ENCODE results near the gene NGEF. TPM values are rescaled to one million over a fixed set of nuclear protein-coding genes. Genes with fewer than 3 reads are reported as not detected.
"Not testable (repeated sequence)": the region's sequence is repeated elsewhere in the genome, so short reads cannot be mapped to it uniquely, and the experiment has no call there.

Gene NGEF
- polyA plus RNA-seq, 1 of the 3 experiments (the other 2 are of a cell fraction), result 1.4 TPM

DNA sequence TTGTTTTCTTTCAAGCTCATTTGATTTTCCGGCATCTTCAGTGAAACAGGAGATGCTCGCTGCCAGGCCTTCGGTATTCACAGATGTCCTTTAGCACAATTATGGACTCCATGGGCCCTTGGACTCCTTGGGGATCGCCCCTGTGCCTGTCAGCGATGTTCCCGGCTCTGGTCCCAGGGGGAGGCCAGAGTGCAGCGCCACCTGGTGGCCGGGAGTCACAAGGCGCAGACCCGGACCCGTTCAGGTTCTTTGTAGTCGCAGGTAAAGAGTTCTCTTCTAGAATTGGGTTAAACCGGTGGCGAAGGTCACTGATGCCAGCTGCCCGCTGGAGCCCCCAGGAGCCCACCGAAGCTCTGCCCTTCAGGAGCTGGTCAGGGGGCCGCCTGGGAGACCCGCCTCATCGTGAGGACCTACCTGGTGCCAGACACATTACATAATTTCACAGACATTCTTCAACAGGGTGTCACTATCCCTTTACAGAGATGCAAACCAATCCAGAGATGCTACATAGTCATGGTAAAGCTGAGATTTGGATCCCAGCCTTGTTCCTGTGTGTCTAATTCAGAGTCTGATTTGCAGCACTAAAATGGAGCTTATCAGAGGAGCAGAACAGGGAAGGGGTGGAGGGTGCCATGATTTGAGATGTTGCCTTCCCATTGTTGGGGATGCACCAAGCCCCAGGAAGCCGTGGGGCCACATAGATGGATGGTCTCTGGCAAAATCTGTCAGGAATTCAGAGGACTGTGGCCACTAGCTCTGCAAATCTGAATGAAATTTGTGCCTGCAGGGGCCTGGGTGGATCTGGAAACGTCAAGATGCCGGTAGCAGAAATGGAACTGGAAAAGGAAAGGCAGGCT, 41.1 kb upstream of the NGEF start (continued):
- TF ChIP-seq FOXJ3 (CRISPR knock-in tag; IDR thresholded peaks at IDR 0.05) (no peak), TCF12 (IDR thresholded peaks at IDR 0.05) (no peak), FOSL2 (IDR thresholded peaks at IDR 0.05; ENCODE audit: borderline replicate concordance, low read depth) (no peak), EP300 (IDR thresholded peaks at IDR 0.05; ENCODE audit: borderline replicate concordance in 1 of 2, low read depth in 1 of 2, low read length in 1 of 2) (no peak), CHD2 (IDR thresholded peaks at IDR 0.05; ENCODE audit: low read length, partially characterized antibody) (no peak), RXRA (IDR thresholded peaks at IDR 0.05; ENCODE audit: borderline replicate concordance, low read depth) (no peak)
- TF ChIP-seq, protein P1, sequence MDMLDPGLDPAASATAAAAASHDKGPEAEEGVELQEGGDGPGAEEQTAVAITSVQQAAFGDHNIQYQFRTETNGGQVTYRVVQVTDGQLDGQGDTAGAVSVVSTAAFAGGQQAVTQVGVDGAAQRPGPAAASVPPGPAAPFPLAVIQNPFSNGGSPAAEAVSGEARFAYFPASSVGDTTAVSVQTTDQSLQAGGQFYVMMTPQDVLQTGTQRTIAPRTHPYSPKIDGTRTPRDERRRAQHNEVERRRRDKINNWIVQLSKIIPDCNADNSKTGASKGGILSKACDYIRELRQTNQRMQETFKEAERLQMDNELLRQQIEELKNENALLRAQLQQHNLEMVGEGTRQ (IDR thresholded peaks at IDR 0.05; ENCODE audit: borderline replicate concordance, low read depth, low read length), result no peak

GRCh38 chr2:233052517-233052916, 39.5 kb upstream of the NGEF start:
- H3K9ac ChIP-seq; H2AFZ ChIP-seq (ENCODE audit: low read depth); H3K9me2 ChIP-seq; H3K9me3 ChIP-seq; H3F3A ChIP-seq (replicated peaks; ENCODE audit: insufficient read depth); H3K79me2 ChIP-seq (ENCODE audit: insufficient read depth); H3K27ac ChIP-seq (ENCODE audit: low read depth in 2 of 2, low read length in 1 of 2); H3K27me3 ChIP-seq (ENCODE audit: insufficient read depth); H3K36me3 ChIP-seq (replicated peaks in 1 of 2; ENCODE audit: control insufficient read depth in 1 of 2, insufficient read depth in 2 of 2, low read length in 1 of 2); H3K4me3 ChIP-seq (ENCODE audit: low read depth in 2 of 2, low read length in 1 of 2); H4K20me1 ChIP-seq (ENCODE audit: insufficient read depth); H3K4me2 ChIP-seq; POLR2A ChIA-PET; DNase-seq: not testable (repeated sequence)
- 88% methylated on average over 4 of the region's 4 CpGs for WGBS (ENCODE audit: low lambda C conversion rate)
- peaks cover 0 to 19% of the 10 kb centered on the region in 2 experiments; a peak in 1 of 4 replicates for H3K4me1 ChIP-seq (ENCODE audit: control insufficient read depth in 1 of 2, insufficient read depth in 2 of 2, low read depth in 1 of 2, low read length in 1 of 2)
- CTCF ChIA-PET, result interaction anchor here (1.1 to 2.9 kb wide), 6 partner anchors 8 to 158 kb away, joined by 3 to 32 read pairs (median 13); partner anchors contain the start of gene NEU2

GRCh38 chr2:233051241-233052149, 38.4 kb upstream of the NGEF start:
- 77% methylated on average over 24 of the region's 24 CpGs for WGBS (ENCODE audit: low lambda C conversion rate)
- Histone ChIP-seq H3K4me3 (ENCODE audit: low read depth in 2 of 2, low read length in 1 of 2) (no peak overlapping the region), H4K20me1 (ENCODE audit: insufficient read depth) (no peaks in the 10 kb centered on the region), H3K9ac (no peak overlapping the region), H3K36me3 (replicated peaks in 1 of 2; ENCODE audit: control insufficient read depth in 1 of 2, insufficient read depth in 2 of 2, low read length in 1 of 2) (no peaks in the 10 kb centered on the region), H3K27me3 (ENCODE audit: insufficient read depth) (no peaks in the 10 kb centered on the region; the same call in 1 of the 2 replicates), H3K27ac (ENCODE audit: low read depth in 2 of 2, low read length in 1 of 2) (no peak overlapping the region), H3K4me2 (no peak overlapping the region), H3K9me2 (no peaks in the 10 kb centered on the region), H3K4me1 (ENCODE audit: control insufficient read depth in 1 of 2, insufficient read depth in 2 of 2, low read depth in 1 of 2, low read length in 1 of 2) (peaks cover 0 to 11% of the 10 kb centered on the region in 2 experiments; a peak in 1 of 4 replicates), H3F3A (replicated peaks; ENCODE audit: insufficient read depth) (no peaks in the 10 kb centered on the region), H3K9me3 (no peaks in the 10 kb centered on the region), H3K79me2 (ENCODE audit: insufficient read depth) (no peaks in the 10 kb centered on the region), H2AFZ (ENCODE audit: low read depth) (no peak overlapping the region)
- CTCF ChIA-PET, result no interaction called here
- no peak for TF ChIP-seq GABPA (IDR thresholded peaks at IDR 0.05; ENCODE audit: low read depth)
- no peak for TF ChIP-seq RCOR1 (IDR thresholded peaks at IDR 0.05; ENCODE audit: low read length)
- TF ChIP-seq EZH2phosphoT487 (IDR thresholded peaks at IDR 0.05; ENCODE audit: borderline replicate concordance, low read depth), result no peak
- TF ChIP-seq FOSL2 (IDR thresholded peaks at IDR 0.05; ENCODE audit: borderline replicate concordance, low read depth), result no peak
- no peak for TF ChIP-seq YY1 (IDR thresholded peaks at IDR 0.05; ENCODE audit: low read depth)
- no peak for TF ChIP-seq USF1 (IDR thresholded peaks at IDR 0.05; ENCODE audit: borderline replicate concordance, low read depth)
- no peak for TF ChIP-seq TAF1 (IDR thresholded peaks at IDR 0.05; ENCODE audit: borderline replicate concordance, low read depth, low read length)
- TF ChIP-seq MEF2A (IDR thresholded peaks at IDR 0.05; ENCODE audit: borderline replicate concordance, low read depth), result no peak
- TF ChIP-seq SMC3 (IDR thresholded peaks at IDR 0.05; ENCODE audit: low read depth, low read length), result no peak
- no peak for TF ChIP-seq FOXM1 (IDR thresholded peaks at IDR 0.05; ENCODE audit: low read depth)
- no peak for TF ChIP-seq FOXJ3 (CRISPR knock-in tag; IDR thresholded peaks at IDR 0.05)
- TF ChIP-seq, protein P2, sequence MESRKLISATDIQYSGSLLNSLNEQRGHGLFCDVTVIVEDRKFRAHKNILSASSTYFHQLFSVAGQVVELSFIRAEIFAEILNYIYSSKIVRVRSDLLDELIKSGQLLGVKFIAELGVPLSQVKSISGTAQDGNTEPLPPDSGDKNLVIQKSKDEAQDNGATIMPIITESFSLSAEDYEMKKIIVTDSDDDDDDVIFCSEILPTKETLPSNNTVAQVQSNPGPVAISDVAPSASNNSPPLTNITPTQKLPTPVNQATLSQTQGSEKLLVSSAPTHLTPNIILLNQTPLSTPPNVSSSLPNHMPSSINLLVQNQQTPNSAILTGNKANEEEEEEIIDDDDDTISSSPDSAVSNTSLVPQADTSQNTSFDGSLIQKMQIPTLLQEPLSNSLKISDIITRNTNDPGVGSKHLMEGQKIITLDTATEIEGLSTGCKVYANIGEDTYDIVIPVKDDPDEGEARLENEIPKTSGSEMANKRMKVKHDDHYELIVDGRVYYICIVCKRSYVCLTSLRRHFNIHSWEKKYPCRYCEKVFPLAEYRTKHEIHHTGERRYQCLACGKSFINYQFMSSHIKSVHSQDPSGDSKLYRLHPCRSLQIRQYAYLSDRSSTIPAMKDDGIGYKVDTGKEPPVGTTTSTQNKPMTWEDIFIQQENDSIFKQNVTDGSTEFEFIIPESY (IDR thresholded peaks at IDR 0.05; ENCODE audit: borderline replicate concordance, low read depth), result no peak
- TF ChIP-seq, protein P3, sequence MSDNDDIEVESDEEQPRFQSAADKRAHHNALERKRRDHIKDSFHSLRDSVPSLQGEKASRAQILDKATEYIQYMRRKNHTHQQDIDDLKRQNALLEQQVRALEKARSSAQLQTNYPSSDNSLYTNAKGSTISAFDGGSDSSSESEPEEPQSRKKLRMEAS (IDR thresholded peaks at IDR 0.05; ENCODE audit: low read depth), result no peak
- DNase-seq, result no peak
- POLR2A ChIA-PET, result no interaction called here
